Osteocyte (in vitro differentiated cells): ENCODE measurements around the gene ZXDB. TPM values are rescaled to one million over a fixed set of nuclear protein-coding genes. Genes with fewer than 3 reads are reported as not detected.

ENCODE experiments used
- DNase-seq: peaks from one replicate; pipeline ENCODE4 v3.0.0; 2021; ENCODE audit warnings: mixed read lengths; ENCODE audit not compliant: unreplicated experiment; ENCODE audit errors: extremely low spot score
- H3K27ac Mint-ChIP-seq: one replicate; pipeline ENCODE4 v1.8.0; 2021; ENCODE audit warnings: mild to moderate bottlenecking, mixed read lengths; ENCODE audit not compliant: unreplicated experiment
- H3K27me3 Mint-ChIP-seq: one replicate; pipeline ENCODE4 v1.8.0; 2021; ENCODE audit warnings: mixed read lengths; ENCODE audit not compliant: unreplicated experiment
- H3K36me3 Mint-ChIP-seq: one replicate; pipeline ENCODE4 v1.8.0; 2021; ENCODE audit warnings: mixed read lengths; ENCODE audit not compliant: unreplicated experiment
- H3K4me1 Mint-ChIP-seq: one replicate; pipeline ENCODE4 v1.8.0; 2021; ENCODE audit warnings: mixed read lengths; ENCODE audit not compliant: unreplicated experiment
- H3K4me3 Mint-ChIP-seq: one replicate; pipeline ENCODE4 v1.8.0; 2021; ENCODE audit warnings: mild to moderate bottlenecking, moderate library complexity, mixed read lengths; ENCODE audit not compliant: unreplicated experiment
- H3K9me3 Mint-ChIP-seq: one replicate; pipeline ENCODE4 v1.8.0; 2021; ENCODE audit warnings: mixed read lengths; ENCODE audit not compliant: unreplicated experiment
- CTCF ChIP-seq: fragments of 200-600 bp; sonication (generic); IDR thresholded peaks from 2 replicates; pipeline ENCODE4 v1.5.0; 2021; ENCODE audit warnings: antibody characterized with exemption, mild to moderate bottlenecking, moderate library complexity
- total RNA-seq: library from RNA; stranded (reverse); gene quantifications from 2 replicates; pipeline ENCODE4 v1.2.1, GENCODE V29; 2021

The ZXDB gene
- total RNA-seq, 1 donor from 2014 or later, result 7.3 TPM

- H3K36me3 Mint-ChIP-seq, result no peaks in the 10 kb centered on the region
- H3K27ac Mint-ChIP-seq, result no peak overlapping the region
- H3K9me3 Mint-ChIP-seq, result peaks cover 51% of the 10 kb centered on the region
Measured at GRCh38 chrX:57640674-57641016, 48.8 kb downstream of the ZXDB start.

GRCh38 chrX:57641338-57641737, 49.5 kb downstream of the ZXDB start:
- peaks cover 50% of the 10 kb centered on the region for H3K9me3 Mint-ChIP-seq

More at GRCh38 chrX:57640674-57641016, 48.8 kb downstream of the ZXDB start:
- TF ChIP-seq CTCF, result no peak
- H3K27me3 Mint-ChIP-seq, result no peaks in the 10 kb centered on the region
- no peak for DNase-seq
- H3K4me1 Mint-ChIP-seq, result no peaks in the 10 kb centered on the region
- no peak overlapping the region for H3K4me3 Mint-ChIP-seq

GRCh38 chrX:57643698-57644097, 51.9 kb downstream of the ZXDB start:
- DNase-seq, result no peak
- Mint-ChIP-seq H3K27ac (no peak overlapping the region), H3K9me3 (peaks cover 55% of the 10 kb centered on the region), H3K36me3 (no peaks in the 10 kb centered on the region), H3K4me1 (no peaks in the 10 kb centered on the region), H3K27me3 (no peaks in the 10 kb centered on the region), H3K4me3 (no peak overlapping the region)
- TF ChIP-seq CTCF, result no peak

More at GRCh38 chrX:57641338-57641737, 49.5 kb downstream of the ZXDB start:
- DNase-seq, result no peak
- Mint-ChIP-seq H3K4me3 (no peak overlapping the region), H3K36me3 (no peaks in the 10 kb centered on the region), H3K4me1 (no peaks in the 10 kb centered on the region), H3K27ac (no peak overlapping the region), H3K27me3 (no peaks in the 10 kb centered on the region)
- TF ChIP-seq CTCF, result no peak

- TF ChIP-seq CTCF, result no peak
- DNase-seq, result no peak
- H3K27ac Mint-ChIP-seq, result no peak overlapping the region
- H3K4me3 Mint-ChIP-seq, result no peak overlapping the region
- no peaks in the 10 kb centered on the region for H3K4me1 Mint-ChIP-seq
- no peaks in the 10 kb centered on the region for H3K36me3 Mint-ChIP-seq
- H3K9me3 Mint-ChIP-seq, result peaks cover 49% of the 10 kb centered on the region
- no peaks in the 10 kb centered on the region for H3K27me3 Mint-ChIP-seq
Measured at GRCh38 chrX:57647020-57647419, 55.2 kb downstream of the ZXDB start.

Other genes with a start within 250 kb of the ZXDB start
- gene NLRP2B, start 88.2 kb downstream of the ZXDB start, total RNA-seq, result not detected in 2 replicates